Esophagus squamous epithelium (tissue), 4 donors: Measurements from ENCODE around the gene SIAE.

Experiments
- CTCF ChIP-seq, 6 experiments: fragments of 450-650 bp in 4 of 6; fragments of 200-600 bp in 2 of 6; sonication (generic) in 2 of 6; IDR thresholded peaks; one replicate each; pipeline ENCODE4 v1.5.1; 2016 to 2019; ENCODE audit warnings: antibody characterized with exemption in 6 of 6, mild to moderate bottlenecking in 4 of 6, moderate library complexity in 4 of 6
- POLR2A ChIP-seq, 4 donors: fragments of 450-650 bp; IDR thresholded peaks; one replicate each; pipeline ENCODE4 v1.6.1; 2017; ENCODE audit warnings: antibody characterized with exemption in 4 of 4, mild to moderate bottlenecking in 4 of 4, moderate library complexity in 3 of 4

GRCh38 chr11:124670732-124671131 lies 2.8 kb downstream of the SIAE start:
- TF ChIP-seq CTCF (IDR thresholded peaks at IDR 0.05) = no peak
- no peak for TF ChIP-seq POLR2A (IDR thresholded peaks at IDR 0.05)
